Inflammatory macrophage treated with lipopolysaccharide for 1 hour (primary cell): ENCODE results near the gene VSTM2L.
"Not testable (repeated sequence)": the region's sequence is repeated elsewhere in the genome, so short reads cannot be mapped to it uniquely, and the experiment has no call there.

Experiments used
- DNase-seq, 2 donors: peaks; one replicate each; pipeline ENCODE4 v3.0.0-alpha.2; 2020 to 2022

VSTM2L gene

DNA sequence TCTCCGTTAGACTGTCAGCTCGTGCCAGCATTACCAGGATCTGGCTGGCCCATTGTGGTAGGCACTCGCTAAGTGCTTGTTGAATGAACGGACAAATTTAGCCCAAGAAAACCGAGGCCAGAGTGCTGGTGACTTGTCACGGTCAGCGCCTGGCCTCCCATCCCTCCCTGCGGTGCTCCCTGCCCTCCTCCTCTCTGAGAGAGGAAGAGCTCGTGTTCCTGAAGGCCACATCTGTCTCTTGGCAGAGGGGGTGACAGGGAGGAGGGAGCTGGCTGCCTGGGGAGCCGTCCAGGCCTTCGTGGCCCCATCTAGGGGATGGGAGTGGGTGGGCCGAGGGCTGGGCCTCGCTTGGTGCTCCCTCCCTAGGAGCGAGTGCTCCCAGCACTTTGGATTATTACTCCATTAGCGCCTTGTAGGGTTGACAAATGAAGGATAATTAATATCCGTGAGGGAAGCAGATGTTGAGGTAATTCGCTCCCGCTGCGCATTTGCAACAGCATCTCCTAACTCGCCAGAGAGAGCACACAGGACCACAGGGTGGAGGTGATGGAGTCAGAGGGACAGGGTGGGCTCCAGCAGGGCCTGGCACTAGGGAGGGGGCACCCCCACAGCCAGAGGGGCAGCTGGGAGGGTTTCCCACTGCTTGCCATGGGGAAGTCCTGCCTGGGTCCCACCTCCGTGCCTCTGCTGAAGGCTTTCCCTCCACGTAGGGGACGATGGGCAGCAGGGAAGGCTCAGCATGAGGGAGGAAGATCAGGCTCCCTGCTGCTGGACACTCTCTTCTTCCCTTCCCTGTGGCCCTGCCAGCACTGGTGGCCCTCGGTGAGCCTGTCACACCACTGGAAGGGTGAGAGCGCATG, 37.0 kb downstream of the VSTM2L start:
- DNase-seq: no peak

DNA sequence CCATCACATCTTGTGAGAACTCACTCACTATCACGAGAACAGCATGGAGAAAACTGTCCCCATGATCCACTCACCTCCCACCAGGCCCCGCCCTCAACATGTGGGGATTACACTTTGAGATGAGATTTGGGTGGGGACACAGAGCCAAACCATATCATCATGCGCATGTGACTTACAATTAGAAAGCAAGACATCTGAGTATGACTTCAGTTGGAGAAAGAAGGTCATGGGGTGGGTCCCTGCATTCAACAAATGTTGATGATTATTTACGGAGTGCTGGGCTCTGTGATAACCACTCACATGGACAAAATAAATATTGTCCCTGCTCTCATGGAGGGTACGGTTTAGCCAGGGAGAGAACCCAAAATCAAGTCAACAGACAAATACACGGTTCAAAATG, 37.9 kb downstream of the VSTM2L start:
- DNase-seq: no peak

DNA sequence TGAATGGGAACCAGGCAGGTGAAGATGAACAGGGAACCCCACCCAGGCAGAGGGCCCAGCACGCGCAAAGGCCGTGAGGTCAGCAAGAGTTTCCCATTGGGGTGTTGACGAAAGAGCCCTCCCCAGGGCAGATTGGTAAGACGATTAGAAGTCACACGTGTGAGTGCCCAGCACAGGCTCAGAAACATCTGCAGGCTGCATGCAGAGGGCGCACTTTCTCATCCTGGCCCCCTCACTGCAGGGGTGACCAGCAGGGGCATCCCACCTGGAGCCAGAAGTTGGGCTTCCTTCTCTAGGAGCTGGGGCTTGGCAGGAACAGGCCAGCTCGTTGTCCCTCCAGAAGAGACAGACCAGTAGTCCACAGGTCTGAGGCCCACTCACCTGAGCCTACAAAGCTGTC, 38.4 kb downstream of the VSTM2L start:
- no peak for DNase-seq

DNA sequence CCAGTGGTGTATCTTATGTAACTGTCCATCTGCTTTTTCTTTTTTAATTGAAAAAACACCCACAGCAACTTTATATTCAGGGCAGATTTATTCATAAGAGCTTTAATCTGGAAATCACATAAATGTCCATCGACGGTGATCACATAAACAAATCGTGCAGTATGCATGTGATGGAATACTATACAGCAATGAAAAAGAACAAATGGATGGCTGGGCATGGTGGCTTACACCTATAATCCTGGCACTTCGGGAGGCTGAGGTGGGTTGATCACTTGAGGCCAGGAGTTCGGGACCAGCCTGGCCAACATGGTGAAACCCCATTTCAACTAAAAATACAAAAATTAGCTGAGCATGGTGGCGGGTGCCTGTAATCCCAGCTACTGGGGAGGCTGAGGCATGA, 39.1 kb downstream of the VSTM2L start:
- DNase-seq: no peak

DNA sequence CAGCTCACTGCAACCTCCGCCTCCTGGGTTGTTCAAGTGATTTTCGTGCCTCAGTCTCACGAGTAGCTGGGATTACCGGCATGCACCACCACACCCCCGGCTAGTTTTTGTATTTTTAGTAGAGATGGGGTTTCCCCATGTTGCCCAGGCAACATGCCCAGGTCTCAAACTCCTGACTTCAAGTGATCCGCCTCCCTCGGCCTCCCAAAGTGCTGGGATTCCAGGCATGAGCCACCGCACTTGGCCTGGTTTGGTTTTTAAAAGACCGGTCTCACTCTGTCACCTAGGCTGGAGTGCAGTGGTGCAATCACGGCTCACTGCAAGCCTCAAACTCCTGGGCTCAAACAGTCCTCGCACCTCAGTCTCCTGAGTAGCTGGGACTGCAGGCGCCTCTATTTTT, 40.1 kb downstream of the VSTM2L start:
- no peak for DNase-seq

DNA sequence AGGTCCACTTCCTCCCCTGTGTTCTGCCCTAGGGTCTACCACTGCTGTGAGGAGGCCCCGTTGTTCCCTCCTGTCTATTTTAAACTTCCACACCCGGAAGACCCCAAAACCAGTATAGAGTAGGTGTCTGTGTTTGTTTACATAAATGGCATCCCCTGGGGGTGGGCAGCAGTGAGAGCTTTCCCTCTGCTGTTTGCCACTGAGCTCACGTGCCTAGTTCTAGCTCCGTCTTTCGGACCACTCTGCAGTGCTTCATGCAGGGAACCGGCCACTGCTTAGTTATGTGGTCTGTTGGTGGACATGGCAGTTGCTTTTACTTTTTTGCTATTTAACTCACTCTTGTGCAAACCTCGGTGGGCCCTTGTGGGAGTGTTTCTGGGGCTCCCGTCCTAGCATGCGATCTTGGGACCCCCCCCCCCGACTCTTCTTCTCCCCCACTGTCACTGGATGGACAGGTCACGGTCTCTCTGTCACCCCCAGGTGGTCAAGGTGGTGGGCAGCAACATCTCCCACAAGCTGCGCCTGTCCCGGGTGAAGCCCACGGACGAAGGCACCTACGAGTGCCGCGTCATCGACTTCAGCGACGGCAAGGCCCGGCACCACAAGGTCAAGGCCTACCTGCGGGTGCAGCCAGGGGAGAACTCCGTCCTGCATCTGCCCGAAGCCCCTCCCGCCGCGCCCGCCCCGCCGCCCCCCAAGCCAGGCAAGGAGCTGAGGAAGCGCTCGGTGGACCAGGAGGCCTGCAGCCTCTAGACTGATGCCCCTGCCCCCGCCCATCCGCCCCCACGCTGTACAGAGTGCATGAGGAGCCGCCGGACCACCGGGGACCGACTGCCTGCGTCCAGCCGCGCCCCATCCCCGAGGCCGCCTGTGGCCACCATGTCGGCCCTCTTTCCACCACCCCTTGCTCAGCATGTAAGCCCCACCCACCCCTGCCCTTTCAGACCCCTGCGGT, 40.9 kb downstream of the VSTM2L start:
- no peak for DNase-seq

DNA sequence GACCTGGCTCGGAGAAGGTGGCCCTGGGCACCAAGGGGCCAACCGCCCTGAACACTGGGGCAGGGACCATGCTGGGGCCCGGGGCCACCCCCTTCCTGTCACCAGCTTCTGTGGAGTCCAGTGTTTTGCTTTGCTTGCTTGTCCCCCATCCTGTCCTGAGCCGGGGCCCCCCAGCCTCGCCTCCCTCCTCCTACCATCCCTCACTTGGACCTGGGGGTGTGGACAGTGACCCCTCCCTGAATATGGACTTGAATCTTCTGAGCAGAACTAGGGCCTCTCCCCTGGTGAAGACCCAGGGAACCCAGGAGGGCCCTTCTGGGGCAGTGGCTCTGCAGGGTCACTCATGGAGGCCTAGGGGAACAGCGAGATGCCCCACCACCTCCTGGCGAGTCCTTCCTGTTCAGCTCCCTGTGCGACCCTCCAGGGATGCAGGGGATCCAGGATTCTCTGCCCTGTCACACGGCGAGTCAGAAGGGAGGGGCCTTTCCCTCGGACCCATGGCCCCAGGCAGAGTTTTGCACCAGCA, 41.6 kb downstream of the VSTM2L start:
- no peak for DNase-seq

DNA sequence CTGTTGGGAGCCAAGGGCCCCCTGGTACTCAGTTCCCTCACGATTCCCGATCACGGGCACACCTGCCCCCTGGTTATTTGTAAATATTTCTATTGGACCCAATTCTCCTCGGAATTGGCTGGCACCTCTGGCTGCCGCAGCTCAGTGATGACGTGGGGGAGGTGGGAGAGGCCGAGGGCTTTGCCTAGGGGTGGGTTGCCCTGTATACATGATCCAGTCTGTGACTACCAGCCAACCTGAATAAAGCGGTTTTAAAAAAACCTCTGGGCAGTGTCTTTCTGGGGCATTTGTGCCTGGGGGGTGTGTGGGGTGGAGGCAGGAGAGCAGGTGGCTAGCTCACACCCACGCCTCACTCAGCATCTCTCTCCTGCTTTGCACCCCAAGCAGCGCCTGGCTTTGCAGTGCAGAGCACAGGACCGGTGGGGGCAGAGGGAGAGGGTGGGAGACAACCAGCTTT, 42.2 kb downstream of the VSTM2L start:
- no peak for DNase-seq

DNA sequence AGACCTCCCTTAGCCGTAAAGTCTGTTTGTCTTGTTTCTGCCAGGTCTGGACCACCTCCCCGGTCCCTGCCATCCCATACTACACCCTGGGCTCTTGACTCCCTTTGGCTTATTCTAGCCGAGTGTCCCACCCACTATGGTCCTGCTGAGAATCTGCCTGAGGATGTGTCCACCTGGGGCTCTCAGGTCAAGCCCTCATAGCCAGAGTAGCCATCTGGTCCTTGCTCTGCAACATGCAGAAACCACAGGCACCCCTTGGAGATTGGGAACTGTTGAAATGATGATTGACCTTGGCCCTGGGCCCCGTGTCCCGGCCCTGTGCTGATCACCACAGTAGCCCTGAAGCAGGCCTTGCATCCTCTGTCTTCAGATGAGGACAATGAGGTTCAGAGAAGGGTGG, 44.0 kb downstream of the VSTM2L start:
- no peak for DNase-seq

DNA sequence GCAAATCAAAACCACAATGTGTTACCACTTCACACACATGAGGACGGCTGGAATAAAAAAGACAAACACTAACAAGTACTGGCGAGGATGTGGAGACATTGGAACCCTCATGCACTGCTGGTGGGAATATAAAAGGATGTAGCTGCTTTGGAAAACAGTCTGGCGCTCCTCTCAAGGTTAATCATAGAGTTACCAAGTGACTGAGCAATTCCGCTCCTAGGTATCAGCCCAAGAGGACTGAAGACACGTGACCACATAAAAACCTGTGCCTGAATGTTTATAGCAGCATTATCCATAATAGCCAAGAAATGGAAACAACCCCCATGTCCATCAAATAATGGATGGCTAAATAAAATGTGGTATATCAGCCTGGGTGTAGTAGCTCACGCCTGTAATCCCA, 45.0 kb downstream of the VSTM2L start:
- no peak for DNase-seq

DNA sequence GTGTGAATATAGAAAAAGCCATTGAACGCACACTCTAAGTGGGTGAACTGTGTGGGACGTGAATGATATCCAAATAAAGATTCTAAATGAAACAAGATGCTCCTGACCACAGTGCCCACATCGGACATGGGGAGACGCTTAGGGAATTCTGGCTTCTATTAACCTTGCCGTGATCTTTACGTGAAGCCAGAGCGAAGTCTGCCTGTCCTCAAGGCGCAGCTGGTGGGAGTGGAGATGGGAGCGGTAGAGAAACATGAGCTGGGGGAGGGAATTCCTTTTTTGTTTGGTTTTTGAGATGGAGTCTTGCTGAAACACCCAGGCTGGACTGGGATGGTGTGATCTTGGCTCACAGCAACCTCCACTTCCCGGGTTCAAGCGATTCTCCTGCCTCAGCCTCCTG, 46.0 kb downstream of the VSTM2L start:
- DNase-seq: no peak

DNA sequence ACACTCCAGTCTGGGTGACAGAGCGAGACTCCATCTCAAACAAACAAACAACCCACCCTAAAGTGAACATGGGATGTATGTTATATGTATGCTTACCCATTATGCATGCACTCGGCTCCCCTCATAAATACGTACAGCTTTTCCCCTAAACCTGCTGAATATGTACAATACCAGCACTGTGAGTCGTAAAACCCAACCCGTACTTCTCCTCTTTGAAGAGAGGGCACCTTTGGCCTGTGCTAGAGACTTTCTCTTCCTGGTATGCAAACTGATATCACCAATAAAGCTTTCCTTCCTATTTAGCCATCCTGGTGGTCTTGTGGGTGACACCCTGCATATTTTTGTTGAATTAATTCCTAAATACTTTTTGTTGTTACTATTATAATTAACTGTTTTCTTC, 51.3 kb downstream of the VSTM2L start:
- DNase-seq: no peak

DNA sequence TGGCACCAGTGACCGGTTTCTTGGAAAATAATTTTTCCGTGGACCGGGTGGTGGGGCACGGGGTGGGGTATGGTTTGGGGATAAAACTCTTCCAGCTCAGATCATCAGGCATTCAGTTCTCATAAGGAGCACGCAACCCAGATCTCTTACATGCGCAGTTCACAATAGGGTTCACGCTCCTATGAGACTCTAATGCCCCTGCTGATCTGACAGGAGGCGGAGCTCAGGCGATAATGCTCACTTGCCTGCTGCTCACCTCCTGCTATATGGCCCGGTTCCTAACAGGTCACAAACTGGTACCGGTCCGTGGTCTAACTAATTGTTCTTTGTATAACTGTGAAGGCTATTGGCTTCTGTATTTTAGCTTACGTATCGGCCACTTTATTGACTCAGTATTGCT, 51.7 kb downstream of the VSTM2L start:
- DNase-seq: no peak

DNA sequence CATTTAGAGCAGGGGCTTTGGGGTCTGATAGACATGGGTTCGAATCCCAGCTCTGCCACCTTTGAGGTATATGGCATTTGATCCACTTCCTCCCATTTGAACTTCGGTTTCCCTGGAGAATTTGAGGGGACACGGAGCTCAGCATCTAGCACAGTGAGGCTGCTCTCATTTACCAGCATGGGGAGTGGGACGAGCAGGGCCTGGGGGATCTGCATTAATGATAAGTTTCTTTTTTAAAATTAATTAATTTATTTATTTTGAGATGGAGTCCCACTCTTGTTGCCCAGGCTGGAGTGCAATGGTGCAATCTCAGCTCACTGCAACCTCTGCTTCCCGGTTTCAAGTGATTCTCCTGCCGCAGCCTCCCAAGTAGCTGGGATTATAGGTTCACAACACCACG, 52.6 kb downstream of the VSTM2L start:
- DNase-seq: no peak

DNA sequence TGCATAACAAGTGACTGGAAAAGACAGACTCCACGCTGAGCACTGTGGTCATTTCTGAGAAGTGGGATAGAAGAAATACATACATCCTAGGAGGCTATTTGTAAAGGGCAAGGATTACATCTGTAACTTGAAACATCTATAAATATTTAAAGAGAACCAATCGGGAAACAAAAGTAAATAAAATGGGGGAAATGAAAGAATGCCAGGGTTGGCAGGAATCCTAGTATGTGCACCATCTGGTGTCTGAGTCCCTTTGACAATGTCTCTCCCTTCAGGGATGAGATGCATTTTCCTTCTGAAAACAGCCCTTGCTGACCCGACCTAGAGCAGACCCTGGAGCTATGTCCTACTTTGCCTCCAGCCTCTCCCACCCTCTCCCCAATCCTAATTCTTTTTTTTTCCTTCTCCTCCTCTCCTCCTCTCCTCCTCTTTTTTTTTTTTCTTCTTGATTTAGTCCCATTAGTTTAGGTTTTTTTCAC, 53.2 kb downstream of the VSTM2L start:
- DNase-seq: no peak

DNA sequence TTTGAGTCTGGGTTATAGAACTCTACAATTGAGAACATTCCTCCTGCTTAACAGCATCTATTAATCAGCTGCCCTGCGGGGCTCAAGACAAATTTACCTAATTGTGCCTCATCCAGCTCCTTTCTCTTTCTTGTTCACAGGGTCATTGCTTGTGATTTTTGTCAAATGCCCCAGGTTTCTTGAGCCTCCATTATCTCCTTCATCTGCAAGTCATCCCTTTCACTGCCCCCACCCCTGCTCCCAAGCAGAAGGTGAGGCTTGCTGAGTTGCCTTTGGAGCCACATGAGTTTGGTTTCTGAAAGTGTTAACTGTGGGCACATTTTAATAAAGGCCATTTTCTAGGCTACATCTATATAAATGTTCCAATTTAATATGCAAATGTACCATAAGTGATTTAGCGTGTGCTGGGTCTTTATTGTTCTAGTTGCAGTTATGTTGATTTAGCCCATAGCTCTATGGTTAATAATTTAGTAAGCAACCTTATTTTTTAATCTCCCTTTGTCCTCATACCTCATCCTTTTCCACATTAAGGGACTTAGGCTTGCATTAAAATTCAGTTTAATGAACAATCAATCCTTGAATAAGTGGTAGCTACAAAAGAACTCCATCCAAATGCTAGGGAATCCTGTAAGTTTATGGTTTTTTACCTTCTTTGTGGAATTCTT, 56.1 kb downstream of the VSTM2L start:
- DNase-seq: no peak

DNA sequence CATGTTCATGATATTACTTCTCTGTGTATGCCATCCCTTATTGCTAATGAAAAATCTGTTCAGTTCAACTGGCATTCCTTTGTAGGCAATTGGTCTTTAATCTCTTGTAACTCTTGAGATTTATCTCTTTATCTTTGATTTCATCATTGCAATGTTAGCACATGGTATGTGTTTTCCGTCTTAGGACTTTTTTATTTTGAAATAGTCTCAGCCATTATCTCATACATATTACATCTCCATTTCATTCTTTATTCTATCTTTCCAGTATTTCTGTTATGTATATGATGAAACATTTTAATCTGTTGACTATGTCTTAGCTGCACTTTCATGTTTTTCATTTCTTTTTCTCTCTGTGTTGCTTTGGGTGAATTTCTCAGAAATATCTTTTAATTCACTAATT, 58.1 kb downstream of the VSTM2L start:
- no peak for DNase-seq

DNA sequence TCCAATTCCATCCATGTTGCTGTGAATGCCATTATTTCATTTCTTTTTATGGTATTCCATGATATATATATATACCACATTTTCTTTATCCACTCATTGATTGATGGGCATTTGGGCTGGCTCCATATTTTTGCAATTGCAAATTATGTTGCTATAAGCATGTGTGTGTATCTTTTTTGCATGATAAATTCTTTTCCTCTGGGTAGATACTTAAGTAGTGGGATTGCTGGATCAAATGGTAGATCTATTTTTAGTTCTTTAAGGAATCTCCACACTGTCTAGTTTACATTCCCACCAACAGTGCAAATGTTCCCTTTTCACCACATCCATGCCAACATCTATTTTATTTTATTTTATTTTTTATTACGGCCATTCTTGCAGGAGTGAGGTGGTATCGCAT, 60.6 kb downstream of the VSTM2L start:
- not testable (repeated sequence) for DNase-seq

DNA sequence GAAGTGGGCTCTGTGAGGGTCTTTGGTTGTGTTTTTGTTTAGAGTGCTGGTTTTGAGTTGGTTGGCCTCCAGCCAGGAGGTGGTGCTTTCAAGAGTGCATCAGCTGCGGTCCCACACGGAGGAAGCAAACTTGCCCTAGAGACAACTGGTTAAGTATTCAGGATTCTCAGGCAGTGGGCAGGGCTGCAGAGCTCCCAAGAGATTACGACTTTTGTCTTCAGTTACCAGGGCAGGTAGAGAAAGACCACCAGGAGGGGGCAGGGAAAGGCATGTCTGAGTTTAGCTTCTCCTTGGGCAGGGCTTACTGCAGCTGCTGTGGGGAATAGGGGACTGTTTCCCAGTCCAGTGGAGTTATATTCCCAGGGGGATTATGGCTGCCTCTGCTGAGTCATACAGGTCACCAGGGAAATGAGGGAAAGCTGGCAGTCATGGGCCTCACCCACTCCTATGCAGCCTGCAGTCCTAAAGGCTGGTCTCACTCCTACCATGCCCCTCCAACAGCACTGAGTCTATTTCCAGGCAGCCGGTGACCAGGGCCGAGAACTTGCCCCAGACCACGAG, 66.0 kb downstream of the VSTM2L start:
- DNase-seq: no peak

DNA sequence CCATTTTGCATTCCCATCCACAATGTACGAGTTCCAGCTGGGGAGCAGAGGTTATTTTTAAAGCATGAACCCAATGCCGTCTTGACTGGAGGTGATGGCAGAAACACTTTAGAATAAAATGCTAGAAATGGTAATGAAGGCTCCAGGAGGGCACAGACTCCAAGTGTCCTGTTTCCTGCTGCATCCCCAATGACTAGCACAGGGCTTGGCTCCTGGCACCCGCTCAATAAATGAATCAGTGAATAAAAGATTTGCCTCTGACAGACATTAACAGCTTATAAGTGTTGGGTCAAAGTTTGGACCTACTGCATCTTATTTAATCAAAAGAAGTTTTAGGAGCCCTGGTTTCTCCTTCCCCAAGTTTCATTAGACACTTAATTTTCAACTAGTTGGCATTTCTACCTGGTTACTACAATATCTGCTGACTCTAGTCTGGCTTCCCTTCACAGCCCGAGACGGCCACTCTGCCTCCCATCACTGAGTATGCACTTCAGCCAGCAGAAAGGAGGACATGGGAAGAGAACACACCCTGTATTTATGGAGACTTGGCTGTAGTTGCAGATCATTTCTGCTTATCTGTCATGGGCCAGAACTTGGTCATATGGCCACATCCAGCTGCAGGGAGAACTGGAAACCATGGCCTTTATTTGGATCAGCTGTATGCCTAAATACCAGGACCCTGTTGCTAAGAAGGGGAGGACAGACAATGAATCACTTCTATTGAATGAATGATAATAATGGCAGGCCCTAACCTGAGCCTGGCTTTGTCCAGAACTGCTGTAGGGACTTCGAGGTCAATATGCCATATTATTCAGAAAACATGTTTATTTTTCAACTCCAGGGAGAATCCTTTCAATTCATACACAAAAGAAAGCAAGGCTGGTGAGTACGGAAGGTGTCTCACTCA, 67.3 kb downstream of the VSTM2L start:
- no peak for DNase-seq

DNA sequence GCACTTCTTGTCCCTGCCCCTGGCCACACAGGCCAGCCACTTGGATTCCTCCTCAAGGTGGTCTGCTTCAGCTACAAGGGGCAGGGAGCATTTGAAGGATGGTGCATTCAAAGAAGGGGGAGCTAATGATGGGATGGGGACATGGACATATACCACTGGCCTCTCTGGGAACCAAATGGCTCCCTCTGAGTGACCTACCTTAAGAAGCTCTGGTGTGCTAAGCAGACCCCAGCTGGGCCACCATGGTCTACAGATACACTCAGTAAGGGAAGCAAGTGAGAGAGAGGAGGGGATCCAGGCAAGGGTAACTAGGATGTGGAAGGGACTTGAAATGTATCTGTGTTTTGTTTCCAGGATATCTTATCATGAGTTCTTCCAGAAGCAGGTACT, 67.9 kb downstream of the VSTM2L start:
- no peak for DNase-seq
